Brain microvascular endothelial cell (primary cell): Measurements from ENCODE around the gene ADRB2.

Experiments used
- DNase-seq: peaks from one replicate; pipeline ENCODE4 v3.0.0-alpha.2; 2020
- H3K27ac ChIP-seq: fragments of 250-450 bp; sonication (Bioruptor Pico); 2 replicates; pipeline ENCODE4 v1.5.1; 2020; ENCODE audit warnings: mild to moderate bottlenecking, moderate library complexity
- H3K27me3 ChIP-seq: fragments of 250-450 bp; sonication (Bioruptor Pico); replicated peaks from 2 replicates; pipeline ENCODE4 v1.5.1; 2020; ENCODE audit warnings: mild to moderate bottlenecking
- H3K36me3 ChIP-seq: fragments of 250-450 bp; sonication (Bioruptor Pico); replicated peaks from 2 replicates; pipeline ENCODE4 v1.5.1; 2020; ENCODE audit warnings: mild to moderate bottlenecking
- H3K4me3 ChIP-seq: 2 replicates; pipeline ENCODE4 v1.5.1; 2011; ENCODE audit warnings: low read depth, mild to moderate bottlenecking, control low read depth, low read length, moderate library complexity
- in situ Hi-C: cut with HindIII; loops from 2 replicates; pipeline ENCODE4 v1.10.0; 2017; ENCODE audit warnings: low sequenced_read_pairs, low pct_ligation_motif_present
- TF ChIP-seq, protein P1 (sequence below): IDR thresholded peaks from 2 replicates; pipeline ENCODE4 v1.5.1; 2011; ENCODE audit warnings: low read depth, mild to moderate bottlenecking, moderate library complexity, low read length, control low read depth, inconsistent platforms; ENCODE audit errors: missing control alignments

The ADRB2 gene

DNA sequence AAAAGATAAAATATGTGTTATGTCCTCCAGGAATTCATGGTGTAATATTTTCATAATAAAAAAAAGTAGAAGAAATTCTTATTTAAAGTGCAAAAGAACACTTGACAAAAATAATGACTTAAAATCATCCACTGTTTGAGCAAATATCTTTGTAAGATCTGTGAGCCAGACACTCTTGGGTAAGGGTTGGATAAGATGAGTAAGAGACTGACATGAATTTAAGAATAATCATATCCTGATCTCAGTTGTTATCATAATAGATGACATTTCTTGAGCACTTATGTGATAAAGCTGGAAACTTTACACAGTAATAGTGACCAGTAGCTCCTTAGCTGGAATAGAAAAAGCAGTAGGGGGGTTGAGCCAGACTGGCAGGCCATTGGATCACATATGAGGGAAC, 40.0 kb upstream of the ADRB2 start:
- H3K4me3 ChIP-seq = no peak overlapping the region

DNA sequence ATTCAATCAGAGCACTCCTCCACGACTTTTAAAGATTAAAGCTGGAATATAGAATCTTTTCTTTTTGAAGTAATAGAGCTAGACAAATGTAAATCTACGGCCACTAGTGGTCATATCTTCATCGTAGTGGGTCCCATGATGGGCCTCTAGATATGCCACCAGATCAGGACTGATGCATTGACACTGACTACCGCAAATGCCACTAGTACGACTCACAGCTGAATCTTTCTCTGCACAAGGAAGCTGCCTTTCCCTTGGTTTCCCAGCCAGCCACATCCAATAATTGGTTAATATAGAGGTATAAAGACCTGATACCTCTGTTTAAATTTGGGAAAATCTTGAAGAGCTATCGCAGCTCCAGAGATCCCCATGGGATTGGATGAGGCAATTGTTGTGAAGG, 37.8 kb upstream of the ADRB2 start:
- peak; percentile 51 for DNase-seq
- TF ChIP-seq, protein P1, sequence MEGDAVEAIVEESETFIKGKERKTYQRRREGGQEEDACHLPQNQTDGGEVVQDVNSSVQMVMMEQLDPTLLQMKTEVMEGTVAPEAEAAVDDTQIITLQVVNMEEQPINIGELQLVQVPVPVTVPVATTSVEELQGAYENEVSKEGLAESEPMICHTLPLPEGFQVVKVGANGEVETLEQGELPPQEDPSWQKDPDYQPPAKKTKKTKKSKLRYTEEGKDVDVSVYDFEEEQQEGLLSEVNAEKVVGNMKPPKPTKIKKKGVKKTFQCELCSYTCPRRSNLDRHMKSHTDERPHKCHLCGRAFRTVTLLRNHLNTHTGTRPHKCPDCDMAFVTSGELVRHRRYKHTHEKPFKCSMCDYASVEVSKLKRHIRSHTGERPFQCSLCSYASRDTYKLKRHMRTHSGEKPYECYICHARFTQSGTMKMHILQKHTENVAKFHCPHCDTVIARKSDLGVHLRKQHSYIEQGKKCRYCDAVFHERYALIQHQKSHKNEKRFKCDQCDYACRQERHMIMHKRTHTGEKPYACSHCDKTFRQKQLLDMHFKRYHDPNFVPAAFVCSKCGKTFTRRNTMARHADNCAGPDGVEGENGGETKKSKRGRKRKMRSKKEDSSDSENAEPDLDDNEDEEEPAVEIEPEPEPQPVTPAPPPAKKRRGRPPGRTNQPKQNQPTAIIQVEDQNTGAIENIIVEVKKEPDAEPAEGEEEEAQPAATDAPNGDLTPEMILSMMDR = no peak
- no peak overlapping the region for H3K4me3 ChIP-seq
- in situ Hi-C loops = no loop called here
- H3K27me3 ChIP-seq = no peaks in the 10 kb centered on the region
- H3K27ac ChIP-seq = no peak overlapping the region
- H3K36me3 ChIP-seq = no peaks in the 10 kb centered on the region

More for the DNA sequence above, 40.0 kb upstream of the ADRB2 start:
- H3K27me3 ChIP-seq = no peaks in the 10 kb centered on the region
- H3K27ac ChIP-seq = no peak overlapping the region
- no peaks in the 10 kb centered on the region for H3K36me3 ChIP-seq
- TF ChIP-seq, protein P1 = no peak
- DNase-seq = peak; percentile 20
- in situ Hi-C loops = no loop called here

DNA sequence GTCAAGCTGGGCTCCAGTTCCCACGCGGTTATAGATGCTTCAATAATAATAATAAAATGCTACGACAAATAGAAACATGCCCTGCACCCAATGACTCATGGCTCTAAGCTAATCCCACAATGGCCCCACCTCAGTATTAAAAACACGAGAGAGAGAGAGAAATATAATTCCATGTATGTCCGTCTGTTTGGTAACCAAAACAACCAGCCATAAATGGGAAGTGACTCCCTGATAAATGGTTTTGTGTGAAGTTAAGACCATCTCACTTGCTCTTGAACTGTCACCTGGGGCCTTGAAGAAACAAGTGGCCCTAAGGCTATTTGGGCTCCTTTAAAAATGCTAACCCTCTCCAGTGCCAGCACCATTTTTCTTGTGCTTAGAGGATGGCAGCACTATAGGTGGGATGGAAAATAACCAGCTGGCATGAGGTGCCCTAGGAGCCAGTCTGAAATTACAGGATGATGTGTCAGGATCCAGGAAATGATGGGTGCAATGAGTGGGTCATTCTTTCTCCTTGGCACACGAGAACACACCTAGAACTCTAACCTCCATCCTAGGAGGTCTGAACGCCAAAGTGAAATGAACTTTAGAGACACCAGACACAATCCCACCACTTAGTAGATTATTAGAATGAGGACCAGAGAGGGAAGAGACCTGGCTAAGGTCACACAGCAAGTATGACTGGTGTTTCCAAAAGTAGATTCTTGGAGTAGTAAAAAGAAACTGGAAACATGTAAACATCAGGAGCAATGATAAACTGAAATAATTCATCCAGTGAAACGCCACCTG, 35.7 kb upstream of the ADRB2 start:
- TF ChIP-seq, protein P1 = no peak
- H3K36me3 ChIP-seq = no peaks in the 10 kb centered on the region
- H3K4me3 ChIP-seq = no peak overlapping the region
- no peaks in the 10 kb centered on the region for H3K27me3 ChIP-seq
- in situ Hi-C loops = no loop called here
- DNase-seq = peak; percentile 76
- H3K27ac ChIP-seq = peak overlapping the region; percentile 41

DNA sequence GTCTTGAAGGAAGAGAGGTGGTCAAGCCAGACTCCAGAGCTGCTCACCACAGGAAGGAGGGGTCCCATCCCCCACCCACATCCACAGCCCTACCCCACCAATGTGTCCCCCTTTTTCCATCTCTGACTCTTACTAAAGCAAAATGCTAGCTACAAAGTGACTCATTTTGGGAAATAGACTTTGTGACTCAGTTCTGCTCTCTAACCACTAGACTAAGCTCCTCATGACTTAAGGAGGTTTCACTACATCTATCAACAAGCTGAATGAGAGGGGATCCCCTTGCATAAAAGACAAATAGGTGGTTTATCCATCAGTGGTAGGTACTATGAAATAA, 35.1 kb upstream of the ADRB2 start:
- in situ Hi-C loops = no loop called here
- Histone ChIP-seq H3K27ac (peak overlapping the region; percentile 41), H3K36me3 (no peaks in the 10 kb centered on the region), H3K27me3 (no peaks in the 10 kb centered on the region), H3K4me3 (no peak overlapping the region)
- TF ChIP-seq, protein P1 = no peak
- DNase-seq = peak; percentile 25

DNA sequence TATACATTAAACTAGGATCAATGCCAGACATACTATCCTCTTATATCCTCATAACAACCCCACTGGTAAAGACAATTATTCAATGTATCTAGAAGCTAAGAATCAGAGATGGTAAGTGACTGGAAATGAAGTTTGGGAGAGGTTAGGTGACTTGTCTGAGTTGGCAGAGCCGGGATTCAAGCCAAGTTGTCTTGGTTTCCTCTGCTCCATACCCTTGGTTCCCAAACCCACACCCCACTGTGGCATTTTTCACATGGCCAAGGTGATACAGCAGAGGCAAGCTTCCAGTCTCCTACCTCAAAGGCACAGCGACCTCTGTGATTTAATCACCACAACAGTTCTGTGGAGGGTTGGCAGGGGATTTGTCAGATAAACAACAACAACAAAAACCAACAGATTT, 34.7 kb upstream of the ADRB2 start:
- Histone ChIP-seq H3K36me3 (no peaks in the 10 kb centered on the region), H3K27ac (no peak overlapping the region), H3K27me3 (no peaks in the 10 kb centered on the region), H3K4me3 (no peak overlapping the region)
- in situ Hi-C loops = no loop called here
- TF ChIP-seq, protein P1 = no peak
- no peak for DNase-seq

DNA sequence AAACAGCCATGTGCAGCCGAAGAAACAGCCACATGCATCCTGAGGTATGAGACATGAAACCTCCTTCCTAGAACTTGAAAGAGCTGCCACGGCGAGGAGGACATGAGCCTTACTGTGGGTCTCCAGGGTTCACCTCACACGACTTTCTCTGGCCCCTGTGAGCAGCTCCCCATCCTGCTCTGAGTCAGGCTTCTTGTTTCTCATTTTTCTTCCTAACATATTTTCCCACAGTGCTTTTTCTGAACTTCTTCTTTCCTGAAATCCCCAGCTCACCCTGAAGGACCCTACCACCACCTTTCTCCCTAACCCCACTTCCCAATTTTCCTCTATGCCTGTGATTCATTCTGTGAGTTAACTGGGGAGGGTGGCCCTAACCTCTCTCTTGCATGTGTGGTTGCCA, 33.7 kb upstream of the ADRB2 start:
- no peaks in the 10 kb centered on the region for H3K27me3 ChIP-seq
- no peak overlapping the region for H3K27ac ChIP-seq
- DNase-seq = no peak
- in situ Hi-C loops = no loop called here
- TF ChIP-seq, protein P1 = no peak
- no peaks in the 10 kb centered on the region for H3K36me3 ChIP-seq
- no peak overlapping the region for H3K4me3 ChIP-seq
